GM23248 (cell line): ENCODE data around the gene MYZAP. TPM values are rescaled to one million over a fixed set of nuclear protein-coding genes. Genes with fewer than 3 reads are reported as not detected.

Source experiments
- DNase-seq: peaks from one replicate; pipeline ENCODE4 v3.0.0-alpha.2; 2015
- H2AFZ ChIP-seq: fragments of 200-600 bp; sonication (generic); 2 replicates; pipeline ENCODE4 v1.6.1; 2016; ENCODE audit warnings: antibody characterized with exemption
- H3F3A ChIP-seq: fragments of 200-600 bp; sonication (generic); 2 replicates; pipeline ENCODE4 v1.6.1; 2016; ENCODE audit warnings: mild to moderate bottlenecking, antibody characterized with exemption, mixed run types; ENCODE audit not compliant: insufficient read depth
- H3K27ac ChIP-seq: fragments of 200-600 bp; sonication (generic); 2 replicates; pipeline ENCODE4 v1.5.1; 2016; ENCODE audit warnings: mild to moderate bottlenecking
- H3K27me3 ChIP-seq: fragments of 200-600 bp; sonication (generic); replicated peaks from 2 replicates; pipeline ENCODE4 v1.6.1; 2016; ENCODE audit warnings: mild to moderate bottlenecking; ENCODE audit not compliant: insufficient read depth
- H3K36me3 ChIP-seq: fragments of 200-600 bp; sonication (generic); 2 replicates; pipeline ENCODE4 v1.6.1; 2016; ENCODE audit warnings: low read depth, mild to moderate bottlenecking
- H3K4me1 ChIP-seq: fragments of 200-600 bp; sonication (generic); 2 replicates; pipeline ENCODE4 v1.6.1; 2016; ENCODE audit warnings: mild to moderate bottlenecking; ENCODE audit not compliant: insufficient read depth
- H3K4me2 ChIP-seq: fragments of 200-600 bp; sonication (generic); one replicate; pipeline ENCODE4 v1.6.1; 2016; ENCODE audit warnings: mild to moderate bottlenecking; ENCODE audit not compliant: unreplicated experiment
- H3K4me3 ChIP-seq: fragments of 200-600 bp; sonication (generic); 2 replicates; pipeline ENCODE4 v1.5.1; 2016; ENCODE audit warnings: mild to moderate bottlenecking
- H3K79me2 ChIP-seq: fragments of 200-600 bp; sonication (generic); 2 replicates; pipeline ENCODE4 v1.6.1; 2016; ENCODE audit warnings: mild to moderate bottlenecking; ENCODE audit not compliant: insufficient read depth
- H3K9ac ChIP-seq: fragments of 200-600 bp; sonication (generic); 2 replicates; pipeline ENCODE4 v1.6.1; 2016; ENCODE audit warnings: mild to moderate bottlenecking
- H3K9me2 ChIP-seq: fragments of 200-600 bp; sonication (generic); 2 replicates; pipeline ENCODE4 v1.6.1; 2016; ENCODE audit warnings: mixed run types, mild to moderate bottlenecking, moderate library complexity; ENCODE audit not compliant: insufficient read depth
- H3K9me3 ChIP-seq: fragments of 200-600 bp; sonication (generic); one replicate; pipeline ENCODE4 v1.6.1; 2017; ENCODE audit warnings: low read depth
- H4K20me1 ChIP-seq: fragments of 200-600 bp; sonication (generic); 2 replicates; pipeline ENCODE4 v1.6.0; 2016; ENCODE audit not compliant: insufficient read depth
- EZH2 ChIP-seq: fragments of 200-600 bp; sonication (generic); IDR thresholded peaks from 2 replicates; pipeline ENCODE4 v1.6.1; 2018; ENCODE audit warnings: antibody characterized with exemption, mild to moderate bottlenecking; ENCODE audit not compliant: insufficient read depth, poor library complexity, severe bottlenecking
- EZH2phosphoT487 ChIP-seq: fragments of 200-600 bp; sonication (generic); IDR thresholded peaks from 2 replicates; pipeline ENCODE4 v1.6.1; 2018; ENCODE audit warnings: antibody characterized with exemption, moderate library complexity, mild to moderate bottlenecking, low read depth; ENCODE audit not compliant: insufficient read depth
- WGBS, 2 experiments: methylation state at CpG; one replicate each; pipeline ENCODE4 v1.1.6; 2015 to 2017; ENCODE audit warnings: low lambda C conversion rate in 2 of 2, low coverage in 1 of 2; ENCODE audit errors: missing lambda C conversion rate in 2 of 2; 5-methylcytosine and 5-hydroxymethylcytosine counted together
- in situ Hi-C: fragments of 300-500 bp; cut with MboI; formaldehyde crosslinking; loops from 2 replicates; pipeline ENCODE4 v1.15.0; 2020
- polyA plus RNA-seq: library from polyadenylated mRNA; unstranded; fragments of >200 nt; fragmentation: Nextera tagmentation; extraction: Ambion mirVana; gene quantifications from 2 replicates; pipeline ENCODE4 v1.2.1, GENCODE V29; 2016
- total RNA-seq: library from RNA; depleted of rRNA; stranded (reverse); fragments of >200 nt; shearing (Covaris generic); gene quantifications from 2 replicates; pipeline ENCODE4 v1.2.3, GENCODE V29; 2014

MYZAP gene
- total and polyA plus RNA-seq, 2 experiments from 2014 or later: 0.11 TPM; not detected in 1

- Histone ChIP-seq H3K9me3 (no peaks in the 10 kb centered on the region), H3K4me3 (no peak overlapping the region), H3F3A (no peaks in the 10 kb centered on the region; the same call in 1 of the 2 replicates), H3K27ac (no peak overlapping the region), H3K9me2 (no peaks in the 10 kb centered on the region), H3K36me3 (no peaks in the 10 kb centered on the region), H3K4me2 (no peak overlapping the region), H3K9ac (no peak overlapping the region), H4K20me1 (no peaks in the 10 kb centered on the region), H3K27me3 (no peaks in the 10 kb centered on the region), H3K4me1 (0 out of 2 replicates have a peak, but pooled peaks cover under 1% of the 10 kb centered on the region), H3K79me2 (no peaks in the 10 kb centered on the region), H2AFZ (no peak overlapping the region)
- no peak for DNase-seq
- in situ Hi-C loops: loop anchor here (10.0 kb wide), 1 partner anchor 508 kb away; the partner anchor contains the start of gene ALDH1A2
- WGBS, 2 experiments: 71 to 74% methylated on average over 3 of the region's 3 CpGs
- TF ChIP-seq EZH2 (no peak), EZH2phosphoT487 (no peak)
Measured at GRCh38 chr15:57557267-57557666, 34.4 kb upstream of the MYZAP start.

GRCh38 chr15:57557810-57558209 lies 33.9 kb upstream of the MYZAP start:
- in situ Hi-C loops: loop anchor here (10.0 kb wide), 1 partner anchor 507 kb away; the partner anchor contains the start of gene ALDH1A2
- H3K9me2 ChIP-seq: no peaks in the 10 kb centered on the region
- TF ChIP-seq EZH2phosphoT487 (no peak), EZH2 (no peak)

GRCh38 chr15:57559875-57560274 lies 31.8 kb upstream of the MYZAP start:
- Histone ChIP-seq H4K20me1 (no peaks in the 10 kb centered on the region), H2AFZ (no peak overlapping the region), H3K4me3 (no peak overlapping the region), H3K27me3 (0 out of 2 replicates have a peak, but pooled peaks cover 3% of the 10 kb centered on the region), H3K9me2 (no peaks in the 10 kb centered on the region), H3K4me2 (no peak overlapping the region), H3F3A (no peaks in the 10 kb centered on the region; the same call in 1 of the 2 replicates), H3K79me2 (no peaks in the 10 kb centered on the region), H3K27ac (no peak overlapping the region), H3K9ac (no peak overlapping the region), H3K36me3 (no peaks in the 10 kb centered on the region), H3K9me3 (no peaks in the 10 kb centered on the region), H3K4me1 (no peaks in the 10 kb centered on the region)
- DNase-seq: peak; percentile 59
- in situ Hi-C loops: loop anchor here (10.0 kb wide), 1 partner anchor 505 kb away; the partner anchor contains the start of gene ALDH1A2
- WGBS, 2 experiments: 20% methylated on average over 5 of the region's 5 CpGs
- TF ChIP-seq EZH2 (no peak), EZH2phosphoT487 (no peak)

More at GRCh38 chr15:57557810-57558209, 33.9 kb upstream of the MYZAP start:
- Histone ChIP-seq H3K27me3 (no peaks in the 10 kb centered on the region), H3K4me2 (no peak overlapping the region), H2AFZ (no peak overlapping the region), H3K4me1 (no peaks in the 10 kb centered on the region), H3K27ac (no peak overlapping the region), H3K36me3 (no peaks in the 10 kb centered on the region), H4K20me1 (no peaks in the 10 kb centered on the region), H3K9me3 (no peaks in the 10 kb centered on the region), H3K79me2 (no peaks in the 10 kb centered on the region), H3K4me3 (no peak overlapping the region), H3F3A (no peaks in the 10 kb centered on the region; the same call in 1 of the 2 replicates), H3K9ac (no peak overlapping the region)
- 78 to 81% methylated on average over 6 of the region's 6 CpGs for WGBS, 2 experiments
- DNase-seq: no peak

- peak overlapping the region; percentile 37; the same call in 1 of the 2 replicates for H3K27ac ChIP-seq
- H3K79me2 ChIP-seq: no peaks in the 10 kb centered on the region
- H3K9me3 ChIP-seq: no peaks in the 10 kb centered on the region
- no peak overlapping the region for H3K4me3 ChIP-seq
- peak; percentile 82 for DNase-seq
- WGBS, 2 experiments: 33 to 41% methylated on average over 9 of the region's 9 CpGs
- no peak overlapping the region for H3K9ac ChIP-seq
- in situ Hi-C loops: no loop called here
- H3K36me3 ChIP-seq: no peaks in the 10 kb centered on the region
- 0 out of 2 replicates have a peak, but pooled peaks cover 3% of the 10 kb centered on the region for H3K27me3 ChIP-seq
- no peaks in the 10 kb centered on the region for H4K20me1 ChIP-seq
- no peaks in the 10 kb centered on the region; the same call in 1 of the 2 replicates for H3F3A ChIP-seq
- H3K4me1 ChIP-seq: no peaks in the 10 kb centered on the region
- no peak for TF ChIP-seq EZH2
- no peak for TF ChIP-seq EZH2phosphoT487
- H3K9me2 ChIP-seq: no peaks in the 10 kb centered on the region
- no peak overlapping the region for H2AFZ ChIP-seq
- H3K4me2 ChIP-seq: no peak overlapping the region
Measured at GRCh38 chr15:57561041-57561711, 30.5 kb upstream of the MYZAP start.
